H1 (cell line): ENCODE results near the gene CELSR1.

Source experiments
- POLR2A ChIP-seq, 2 experiments: IDR thresholded peaks; 1 replicate in 1 of 2; 2 replicates in 1 of 2; pipeline ENCODE4 v1.6.1; 2011; ENCODE audit warnings: low read depth in 2 of 2, low read length in 2 of 2, mild to moderate bottlenecking in 2 of 2; ENCODE audit errors: control extremely low read depth in 1 of 2
- RFX5 ChIP-seq: IDR thresholded peaks from 2 replicates; pipeline ENCODE4 v1.6.1; 2011; ENCODE audit warnings: low read depth, low read length, improper control_type of control experiment, borderline replicate concordance

- no peak for TF ChIP-seq POLR2A (IDR thresholded peaks at IDR 0.05; ENCODE audit: control extremely low read depth in 1 of 2, low read depth in 2 of 2, low read length in 2 of 2)
- TF ChIP-seq RFX5, result no peak
These were observed 209.5 kb downstream of the CELSR1 start for GRCh38 chr22:46327691-46328465.
